D721Med (cell line): Measurements from ENCODE around the gene NEUROD1.
"Not testable (repeated sequence)": the region's sequence is repeated elsewhere in the genome, so short reads cannot be mapped to it uniquely, and the experiment has no call there.

Experiments
- DNase-seq: peaks from one replicate; pipeline ENCODE4 v3.0.0; 2011; ENCODE audit warnings: low spot score; ENCODE audit not compliant: insufficient read length
- FAIRE-seq: peaks from 2 replicates; lab custom pipeline; 2011; peaks lifted over from hg19 to GRCh38; lab: Jason Lieb, UNC
- CTCF ChIP-seq: IDR thresholded peaks from 2 replicates; pipeline ENCODE4 v1.5.1; 2012; ENCODE audit warnings: mild to moderate bottlenecking, control low read depth; ENCODE audit not compliant: insufficient read depth; ENCODE audit errors: missing control alignments

Gene NEUROD1

DNA sequence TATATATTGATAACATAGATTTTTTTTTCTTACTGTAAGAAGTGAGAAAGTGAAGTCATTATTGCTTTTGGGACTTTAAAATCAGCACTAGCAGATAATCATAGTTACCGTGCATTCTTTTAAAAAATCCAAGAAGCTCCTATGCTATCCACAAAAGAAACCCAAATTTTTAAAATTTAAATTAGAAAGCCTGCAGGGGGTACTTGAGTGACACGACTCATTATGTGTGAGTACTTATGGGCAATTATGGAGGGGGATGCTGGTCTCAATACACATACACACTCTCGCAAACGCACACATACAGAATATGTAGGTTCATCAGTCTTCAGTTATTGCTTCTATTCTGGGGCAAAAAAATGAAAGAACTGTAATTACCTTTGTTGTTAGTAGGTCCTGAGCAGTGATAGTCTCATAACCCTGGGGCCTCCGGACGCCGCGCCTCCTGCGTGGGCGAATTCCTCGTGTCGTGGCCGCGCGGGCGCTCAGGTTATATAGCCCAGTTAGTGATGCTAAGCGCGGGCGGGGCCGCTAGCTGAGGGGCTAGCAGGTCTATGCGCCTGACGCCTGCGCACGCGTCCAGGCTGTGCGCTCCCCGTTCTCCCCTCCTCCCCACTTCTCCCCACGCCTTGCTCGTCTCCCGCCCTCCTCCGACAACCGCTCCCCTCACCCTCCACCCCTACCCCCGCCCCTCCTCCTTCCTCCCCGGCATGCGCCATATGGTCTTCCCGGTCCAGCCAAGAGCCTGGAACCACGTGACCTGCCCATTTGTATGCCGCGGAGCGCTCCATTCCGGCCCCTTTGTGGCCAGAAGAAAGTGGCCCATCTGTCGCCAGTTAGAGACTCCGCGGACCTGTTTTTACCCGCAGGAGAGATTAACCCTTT, at the start of gene NEUROD1:
TSS of gene NEUROD1 (minus strand) at position 463 of the 882 bp plus-strand sequence. CDS start 1,657 bp downstream, outside the sequence.
- DNase-seq: peak; percentile 77

DNA sequence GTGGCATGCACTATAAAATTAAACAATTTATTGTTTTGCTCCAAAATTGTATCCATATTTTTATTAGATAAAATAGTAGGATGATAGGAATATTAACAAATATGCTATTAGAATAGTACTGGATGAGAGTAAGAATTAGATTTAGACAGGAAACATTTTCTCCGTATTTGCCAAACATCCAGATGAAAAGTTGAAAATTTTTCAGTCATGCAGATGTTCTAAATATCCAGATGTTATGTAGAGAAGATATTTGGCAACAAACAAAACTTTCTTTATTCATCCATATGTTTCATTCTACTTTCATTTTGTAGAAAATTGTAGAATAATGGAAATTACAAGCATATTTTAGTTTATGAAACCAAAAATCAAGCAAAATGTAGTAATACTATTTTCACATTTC, 45.2 kb upstream of the NEUROD1 start:
- FAIRE-seq (no peak), DNase-seq (no peak)
- no peak for TF ChIP-seq CTCF

More for the DNA sequence above, at the start of gene NEUROD1:
- TF ChIP-seq CTCF: no peak
- FAIRE-seq: peak; percentile 29

DNA sequence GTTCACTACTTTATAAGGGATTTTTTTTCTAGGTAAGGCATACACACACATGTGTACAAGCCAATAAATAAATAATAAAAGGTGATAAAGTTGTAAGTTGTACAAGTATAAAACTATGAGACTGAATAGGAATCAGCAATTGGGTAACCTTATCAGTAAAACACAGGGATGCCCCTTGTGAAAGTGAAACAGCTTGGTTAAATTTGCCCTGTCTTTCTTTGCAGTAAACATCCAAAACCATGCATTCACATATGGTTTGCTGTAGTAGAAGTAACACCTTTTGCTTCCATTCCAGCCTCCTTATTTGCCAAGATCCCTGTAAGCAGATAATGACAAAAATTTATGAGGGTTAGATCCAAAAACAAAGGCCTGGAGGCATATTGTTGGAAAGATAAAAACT, 44.3 kb upstream of the NEUROD1 start:
- DNase-seq (no peak), FAIRE-seq (no peak)
- TF ChIP-seq CTCF: no peak

GRCh38 chr2:181723731-181724130, 43.4 kb upstream of the NEUROD1 start:
- FAIRE-seq: no peak
- TF ChIP-seq CTCF: no peak

GRCh38 chr2:181715033-181715630, 34.8 kb upstream of the NEUROD1 start:
- FAIRE-seq: peak; percentile 99
- TF ChIP-seq CTCF: peak; percentile 90
- DNase-seq: no peak

More at GRCh38 chr2:181723731-181724130, 43.4 kb upstream of the NEUROD1 start:
- no peak for DNase-seq

DNA sequence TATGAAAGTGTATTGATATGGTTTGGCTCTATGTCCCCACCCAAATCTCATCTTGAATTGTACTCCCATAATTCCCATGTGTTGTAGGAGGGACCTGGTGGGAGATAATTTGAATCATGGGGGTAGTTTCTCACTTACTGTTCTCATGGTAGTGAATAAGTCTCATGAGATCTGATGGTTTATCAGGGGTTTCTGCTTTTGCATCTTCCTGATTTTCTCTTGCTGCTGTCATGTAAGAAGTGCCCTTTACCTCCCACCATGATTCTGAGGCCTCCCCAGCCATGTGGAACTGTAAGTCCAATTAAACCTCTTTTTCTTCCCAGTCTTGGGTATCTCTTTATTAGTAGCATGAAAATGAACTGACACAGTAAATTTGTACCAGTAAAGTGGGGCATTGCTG, 30.7 kb upstream of the NEUROD1 start:
- DNase-seq, FAIRE-seq: not testable (repeated sequence)

GRCh38 chr2:181702519-181702918, 22.2 kb upstream of the NEUROD1 start:
- not testable (repeated sequence) for FAIRE-seq, DNase-seq

DNA sequence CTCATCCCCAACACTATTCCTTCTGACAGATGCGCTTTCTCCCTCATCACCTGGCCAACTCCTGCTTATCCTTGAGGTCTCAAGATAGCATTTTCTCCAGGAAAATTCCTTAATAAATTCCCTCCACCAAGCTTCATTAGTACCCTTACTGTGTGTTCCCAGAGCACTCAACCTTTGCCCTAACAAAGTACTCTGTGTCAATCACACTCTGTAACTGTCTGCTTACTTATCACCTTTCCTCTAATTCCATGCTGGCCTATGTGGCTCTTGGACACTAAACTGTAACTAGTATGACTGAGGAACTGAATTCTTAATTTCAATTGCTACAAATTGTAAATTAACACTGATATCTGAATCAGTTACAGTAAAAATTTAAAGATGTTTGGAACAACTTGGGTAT, 17.9 kb upstream of the NEUROD1 start:
- TF ChIP-seq CTCF: no peak
- FAIRE-seq (no peak), DNase-seq (no peak)
